ENCODE measurements around the gene GNB1L. TPM values are rescaled to one million over a fixed set of nuclear protein-coding genes. Genes with fewer than 3 reads are reported as not detected.

Gene GNB1L
- total and polyA plus RNA-seq, 9 of the 15 experiments (the other 6 are each of a cell fraction or from before 2014, with no cell fraction given), result 0.56 to 50.5 (median 10.2) TPM

DNA sequence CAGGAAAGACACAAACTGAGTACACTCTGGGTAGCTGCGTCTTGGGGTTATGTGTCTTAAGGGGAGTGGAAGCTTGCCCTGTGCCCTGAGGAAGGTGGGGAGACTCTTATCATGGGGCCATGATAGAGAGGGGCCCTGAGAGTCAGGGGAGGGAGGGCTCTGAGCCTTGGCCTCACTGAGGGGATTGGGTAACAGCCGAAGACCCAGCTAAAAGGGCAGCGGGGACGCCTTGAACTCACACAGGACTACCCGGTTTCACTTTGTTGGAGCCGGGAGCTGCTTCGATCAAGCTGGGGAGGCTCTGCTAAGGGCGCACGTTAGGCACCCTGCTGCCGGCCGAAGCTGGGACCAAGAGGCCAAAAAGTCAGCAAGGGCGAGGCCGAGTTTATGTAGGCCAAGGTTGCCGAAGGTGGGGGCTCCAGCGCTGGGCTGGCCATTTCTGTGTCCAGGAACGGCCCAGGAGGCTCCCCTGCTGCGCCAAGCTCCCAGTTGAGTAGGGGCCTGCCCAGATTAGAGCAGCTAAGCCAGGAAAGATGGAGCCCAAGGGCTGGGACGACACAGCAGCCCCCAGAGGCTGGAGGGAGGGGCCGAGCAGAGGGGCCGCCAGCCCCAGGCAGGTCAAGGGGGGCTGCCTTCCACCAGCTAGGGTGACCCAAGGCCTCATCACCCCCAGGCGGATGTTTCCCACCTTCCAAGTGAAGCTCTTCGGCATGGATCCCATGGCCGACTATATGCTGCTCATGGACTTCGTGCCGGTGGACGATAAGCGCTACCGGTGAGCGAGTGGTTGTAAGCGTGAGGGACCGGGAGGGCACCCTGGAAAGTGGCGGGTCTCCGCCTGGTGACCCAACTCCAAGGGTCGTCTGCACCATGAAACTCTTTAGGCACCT is 91.9 kb downstream of the GNB1L start:
- ChIA-PET POLR2A (interaction anchor here (0.5 to 6.7 kb wide), 22 partner anchors 8 to 1815 kb away, joined by 3 to 78 read pairs (median 4); partner anchors contain the start of genes GNB1L and RTL10), CTCF (ENCODE audit: low intra/inter-chr PET ratio) (no interaction called here)
- peaks cover 5 to 24% of the 10 kb centered on the region in 2 experiments; a peak in 4 of 5 replicates for H3K27me3 ChIP-seq (ENCODE audit: control insufficient read depth in 2 of 2, insufficient read depth in 2 of 2, low read length in 2 of 2)
- peaks cover 12 to 92% of the 10 kb centered on the region in 2 experiments; a peak in 3 of 5 replicates for H3K4me1 ChIP-seq (replicated peaks in 1 of 2; ENCODE audit: control insufficient read depth in 2 of 2, insufficient read depth in 2 of 2, low read length in 2 of 2)
- peaks cover 8% of the 10 kb centered on the region for H4K20me1 ChIP-seq (replicated peaks; ENCODE audit: control insufficient read depth, insufficient read depth, low read length)
- peaks cover 25% of the 10 kb centered on the region for H3K79me2 ChIP-seq (ENCODE audit: control insufficient read depth, insufficient read depth, low read length)
- intact Hi-C loops (cut with micrococcal nuclease), result no loop called here
- BruUV-seq (replicated peaks), result TSS peak; percentile 41
- peak overlapping the region; percentile 36 for H3K4me3 ChIP-seq
- peak overlapping the region; percentile 76 for H3K4me2 ChIP-seq (ENCODE audit: insufficient read depth, low read length)
- H3K9ac ChIP-seq (ENCODE audit: insufficient read depth in 1 of 2, low read depth in 2 of 2, low read length in 2 of 2), result peak overlapping the region; percentile 58 to 87
- H3K9me3 ChIP-seq (replicated peaks; ENCODE audit: control insufficient read depth, insufficient read depth, low read depth, low read length), result no peaks in the 10 kb centered on the region
- H3K9me1 ChIP-seq (ENCODE audit: control insufficient read depth, insufficient read depth, low read length), result peaks cover 9% of the 10 kb centered on the region
- peak overlapping the region; percentile 13; the same call in 2 of the 3 replicates for H3K27ac ChIP-seq (ENCODE audit: extremely low read depth, low read depth, low read length)
- WGBS (ENCODE audit: insufficient coverage, low coverage, missing lambda C conversion rate), result 60% methylated on average over 34 of the region's 34 CpGs
- H3K36me3 ChIP-seq (ENCODE audit: control insufficient read depth, insufficient read depth, low read length), result peaks cover 8% of the 10 kb centered on the region; the same call in 1 of the 3 replicates
- FAIRE-seq (no peak), ATAC-seq (peak; percentile 1), DNase-seq (ENCODE audit: extremely low read depth in 1 of 4, low spot score in 3 of 4) (no peak)
- peak overlapping the region; percentile 21 for H2AFZ ChIP-seq (ENCODE audit: low read depth, low read length)
- in situ Hi-C loops (cut with MboI), result no loop called here
- TF ChIP-seq, protein P1, sequence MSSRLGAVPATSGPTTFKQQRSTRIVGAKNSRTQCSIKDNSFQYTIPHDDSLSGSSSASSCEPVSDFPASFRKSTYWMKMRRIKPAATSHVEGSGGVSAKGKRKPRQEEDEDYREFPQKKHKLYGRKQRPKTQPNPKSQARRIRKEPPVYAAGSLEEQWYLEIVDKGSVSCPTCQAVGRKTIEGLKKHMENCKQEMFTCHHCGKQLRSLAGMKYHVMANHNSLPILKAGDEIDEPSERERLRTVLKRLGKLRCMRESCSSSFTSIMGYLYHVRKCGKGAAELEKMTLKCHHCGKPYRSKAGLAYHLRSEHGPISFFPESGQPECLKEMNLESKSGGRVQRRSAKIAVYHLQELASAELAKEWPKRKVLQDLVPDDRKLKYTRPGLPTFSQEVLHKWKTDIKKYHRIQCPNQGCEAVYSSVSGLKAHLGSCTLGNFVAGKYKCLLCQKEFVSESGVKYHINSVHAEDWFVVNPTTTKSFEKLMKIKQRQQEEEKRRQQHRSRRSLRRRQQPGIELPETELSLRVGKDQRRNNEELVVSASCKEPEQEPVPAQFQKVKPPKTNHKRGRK (tag; IDR thresholded peaks at IDR 0.05), result no peak
- TF ChIP-seq ZNF165 (CRISPR knock-in tag; IDR thresholded peaks at IDR 0.05; ENCODE audit: borderline replicate concordance) (no peak), ZNF785 (CRISPR knock-in tag; IDR thresholded peaks at IDR 0.05) (no peak), MECOM (CRISPR knock-in tag; IDR thresholded peaks at IDR 0.05) (no peak), RAD51 (IDR thresholded peaks at IDR 0.05; ENCODE audit: borderline replicate concordance, low read depth) (no peak), SIX5 (IDR thresholded peaks at IDR 0.05; ENCODE audit: borderline replicate concordance in 1 of 2, insufficient read depth in 1 of 2, low read depth in 1 of 2, low read length in 2 of 2) (no peak), CHD4 (IDR thresholded peaks at IDR 0.05; ENCODE audit: insufficient read depth, insufficient replicate concordance, low read depth, low read length, poor library complexity, severe bottlenecking) (no peak), COPS2 (conservative IDR thresholded peaks at IDR 0.05) (no peak), ZNF75A (CRISPR knock-in tag; IDR thresholded peaks at IDR 0.05) (no peak), ETV5 (CRISPR knock-in tag; IDR thresholded peaks at IDR 0.05; ENCODE audit: low read depth) (no peak), SPI1 (IDR thresholded peaks at IDR 0.05; ENCODE audit: borderline replicate concordance, low read depth, low read length) (0 out of 2 replicates have a peak, but pooled peaks have one; percentile 61), TAF1 (IDR thresholded peaks at IDR 0.05; ENCODE audit: control insufficient read depth, extremely low read depth, insufficient read depth, low read length, severe bottlenecking) (no peak)
- TF ChIP-seq, protein P2, sequence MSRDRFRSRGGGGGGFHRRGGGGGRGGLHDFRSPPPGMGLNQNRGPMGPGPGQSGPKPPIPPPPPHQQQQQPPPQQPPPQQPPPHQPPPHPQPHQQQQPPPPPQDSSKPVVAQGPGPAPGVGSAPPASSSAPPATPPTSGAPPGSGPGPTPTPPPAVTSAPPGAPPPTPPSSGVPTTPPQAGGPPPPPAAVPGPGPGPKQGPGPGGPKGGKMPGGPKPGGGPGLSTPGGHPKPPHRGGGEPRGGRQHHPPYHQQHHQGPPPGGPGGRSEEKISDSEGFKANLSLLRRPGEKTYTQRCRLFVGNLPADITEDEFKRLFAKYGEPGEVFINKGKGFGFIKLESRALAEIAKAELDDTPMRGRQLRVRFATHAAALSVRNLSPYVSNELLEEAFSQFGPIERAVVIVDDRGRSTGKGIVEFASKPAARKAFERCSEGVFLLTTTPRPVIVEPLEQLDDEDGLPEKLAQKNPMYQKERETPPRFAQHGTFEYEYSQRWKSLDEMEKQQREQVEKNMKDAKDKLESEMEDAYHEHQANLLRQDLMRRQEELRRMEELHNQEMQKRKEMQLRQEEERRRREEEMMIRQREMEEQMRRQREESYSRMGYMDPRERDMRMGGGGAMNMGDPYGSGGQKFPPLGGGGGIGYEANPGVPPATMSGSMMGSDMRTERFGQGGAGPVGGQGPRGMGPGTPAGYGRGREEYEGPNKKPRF (IDR thresholded peaks at IDR 0.05; ENCODE audit: low read depth, low read length), result no peak
- TF ChIP-seq, protein P3, sequence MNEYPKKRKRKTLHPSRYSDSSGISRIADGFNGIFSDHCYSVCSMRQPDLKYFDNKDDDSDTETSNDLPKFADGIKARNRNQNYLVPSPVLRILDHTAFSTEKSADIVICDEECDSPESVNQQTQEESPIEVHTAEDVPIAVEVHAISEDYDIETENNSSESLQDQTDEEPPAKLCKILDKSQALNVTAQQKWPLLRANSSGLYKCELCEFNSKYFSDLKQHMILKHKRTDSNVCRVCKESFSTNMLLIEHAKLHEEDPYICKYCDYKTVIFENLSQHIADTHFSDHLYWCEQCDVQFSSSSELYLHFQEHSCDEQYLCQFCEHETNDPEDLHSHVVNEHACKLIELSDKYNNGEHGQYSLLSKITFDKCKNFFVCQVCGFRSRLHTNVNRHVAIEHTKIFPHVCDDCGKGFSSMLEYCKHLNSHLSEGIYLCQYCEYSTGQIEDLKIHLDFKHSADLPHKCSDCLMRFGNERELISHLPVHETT (CRISPR knock-in tag; conservative IDR thresholded peaks at IDR 0.05 in 1 of 2, IDR thresholded peaks at IDR 0.05 in 1 of 2), result no peak
